Omental fat pad (tissue), 4 donors: ENCODE data around the gene MUS81. TPM values are rescaled to one million over a fixed set of nuclear protein-coding genes. Genes with fewer than 3 reads are reported as not detected.
"Not testable (repeated sequence)": the region's sequence is repeated elsewhere in the genome, so short reads cannot be mapped to it uniquely, and the experiment has no call there.

ENCODE experiments used
- ATAC-seq: fragments of 150-250 bp; one replicate; pipeline ENCODE4 v1.9.1; 2016; ENCODE audit warnings: mild to moderate bottlenecking, moderate library complexity; ENCODE audit not compliant: low FRiP score
- DNase-seq: peaks from one replicate; pipeline ENCODE4 v3.0.0-alpha.2; 2019; ENCODE audit warnings: low spot score
- total RNA-seq, 4 donors: library from RNA; depleted of rRNA; stranded (reverse); fragments of >200 nt; gene quantifications; one replicate each; pipeline ENCODE4 v1.1.0, GENCODE V29; 2016
- TF ChIP-seq, protein P1 (sequence below), 3 donors: fragments of 450-650 bp; IDR thresholded peaks; one replicate each; pipeline ENCODE4 v1.5.1; 2016 to 2017; ENCODE audit warnings: antibody characterized with exemption in 3 of 3, mild to moderate bottlenecking in 3 of 3, moderate library complexity in 2 of 3

Gene MUS81
- total RNA-seq, 4 donors from 2014 or later: 25.9 to 60.8 (median 28.8) TPM

DNA sequence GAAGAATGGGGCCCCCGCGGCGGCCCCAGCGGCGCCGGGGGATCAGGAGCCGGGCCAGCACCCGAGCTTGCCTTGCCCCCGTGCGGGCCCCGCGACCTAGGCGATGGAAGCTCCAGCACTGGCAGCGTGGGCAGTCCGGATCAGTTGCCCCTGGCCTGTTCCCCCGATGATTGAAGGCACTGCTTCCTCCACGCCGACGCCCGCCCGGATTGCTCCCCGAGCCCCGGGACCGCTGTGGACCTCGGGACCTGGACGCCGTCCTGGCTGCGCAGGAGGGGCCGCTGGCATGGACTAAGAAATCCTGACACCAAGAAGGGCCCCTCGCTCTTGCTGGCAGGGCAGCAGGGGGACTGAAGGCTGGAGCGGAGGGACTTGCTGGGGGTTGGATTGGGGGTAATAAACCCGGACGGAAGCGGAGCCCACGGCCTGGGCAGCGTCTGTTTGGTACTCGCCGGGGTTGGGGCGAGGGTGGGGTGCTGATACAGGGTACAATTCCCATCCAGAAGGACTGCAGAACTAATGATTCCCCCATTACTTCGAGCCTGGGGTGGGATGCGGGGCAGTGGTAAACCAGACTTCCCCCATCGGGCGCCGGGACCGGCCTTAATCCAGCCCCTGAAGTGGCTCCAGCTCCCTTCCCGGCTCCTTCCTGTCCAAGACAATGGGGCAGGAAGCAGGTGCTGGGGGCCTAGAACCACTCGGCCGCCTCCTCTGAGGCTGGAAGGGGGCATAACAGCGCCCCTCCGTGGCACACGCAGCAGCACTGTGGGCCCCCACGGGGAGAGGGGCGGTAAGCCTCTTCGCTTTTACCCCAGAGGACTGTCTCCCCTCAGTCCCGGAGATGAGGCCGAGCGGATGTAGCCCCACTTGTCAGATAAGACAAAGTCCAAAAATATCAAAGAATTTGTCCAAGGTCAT is 31.2 kb downstream of the MUS81 start:
- ATAC-seq (peak; percentile 0), DNase-seq (no peak)
- TF ChIP-seq, protein P1, sequence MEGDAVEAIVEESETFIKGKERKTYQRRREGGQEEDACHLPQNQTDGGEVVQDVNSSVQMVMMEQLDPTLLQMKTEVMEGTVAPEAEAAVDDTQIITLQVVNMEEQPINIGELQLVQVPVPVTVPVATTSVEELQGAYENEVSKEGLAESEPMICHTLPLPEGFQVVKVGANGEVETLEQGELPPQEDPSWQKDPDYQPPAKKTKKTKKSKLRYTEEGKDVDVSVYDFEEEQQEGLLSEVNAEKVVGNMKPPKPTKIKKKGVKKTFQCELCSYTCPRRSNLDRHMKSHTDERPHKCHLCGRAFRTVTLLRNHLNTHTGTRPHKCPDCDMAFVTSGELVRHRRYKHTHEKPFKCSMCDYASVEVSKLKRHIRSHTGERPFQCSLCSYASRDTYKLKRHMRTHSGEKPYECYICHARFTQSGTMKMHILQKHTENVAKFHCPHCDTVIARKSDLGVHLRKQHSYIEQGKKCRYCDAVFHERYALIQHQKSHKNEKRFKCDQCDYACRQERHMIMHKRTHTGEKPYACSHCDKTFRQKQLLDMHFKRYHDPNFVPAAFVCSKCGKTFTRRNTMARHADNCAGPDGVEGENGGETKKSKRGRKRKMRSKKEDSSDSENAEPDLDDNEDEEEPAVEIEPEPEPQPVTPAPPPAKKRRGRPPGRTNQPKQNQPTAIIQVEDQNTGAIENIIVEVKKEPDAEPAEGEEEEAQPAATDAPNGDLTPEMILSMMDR (IDR thresholded peaks at IDR 0.05): no peak

DNA sequence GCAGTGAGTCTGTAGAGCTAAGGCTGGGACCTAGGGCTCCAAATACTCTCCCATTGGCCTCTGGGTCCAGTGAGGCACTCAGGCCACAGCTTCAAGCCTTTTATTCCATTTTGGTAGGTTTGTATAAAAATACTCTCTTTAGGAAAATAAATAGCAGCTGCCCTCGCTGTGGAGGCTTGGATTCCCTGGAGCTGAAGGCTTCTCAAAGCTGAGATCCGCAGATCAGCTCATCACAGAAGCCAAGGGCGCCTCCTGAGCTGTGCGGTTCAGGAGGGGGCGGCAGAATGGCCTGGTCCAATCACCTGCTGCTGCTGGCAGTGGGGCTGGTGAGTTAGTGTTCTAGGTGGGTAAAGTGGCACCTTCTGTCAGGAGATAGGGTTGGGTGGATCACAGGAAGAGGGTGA is 31.9 kb downstream of the MUS81 start:
- not testable (repeated sequence) for DNase-seq, ATAC-seq

DNA sequence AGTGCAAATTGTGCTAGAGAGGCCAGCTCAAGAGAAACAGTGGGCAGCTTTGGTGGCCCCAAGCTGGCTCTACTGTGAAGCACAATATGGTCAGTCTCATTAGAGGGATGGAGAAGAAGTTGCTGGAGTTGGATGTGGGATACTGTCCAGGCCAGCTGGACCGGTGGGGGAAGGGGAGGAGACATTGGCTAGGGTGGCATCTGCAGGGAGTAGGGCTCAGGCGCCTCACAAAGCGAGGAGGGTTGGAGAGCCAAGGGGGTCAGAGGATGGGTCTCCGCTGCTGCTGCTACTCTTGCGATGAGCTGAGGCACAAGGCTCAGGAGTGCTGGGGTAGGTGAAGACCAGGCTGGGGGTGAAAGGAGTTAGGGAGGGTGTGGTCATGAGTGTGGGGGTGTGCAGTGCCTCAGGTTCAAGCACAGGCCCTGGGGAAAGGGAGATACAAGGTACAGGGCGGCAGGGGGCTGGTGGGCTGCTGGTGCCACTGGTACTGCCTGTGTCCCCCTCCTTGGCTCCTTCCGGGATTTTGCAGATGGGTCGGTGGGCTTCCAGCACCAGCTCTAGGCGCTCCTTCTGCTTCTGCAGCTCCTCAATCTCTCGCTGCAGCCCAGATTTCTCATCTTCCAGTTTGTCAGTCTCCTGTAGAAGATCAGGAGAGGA is 32.6 kb downstream of the MUS81 start:
- DNase-seq (no peak), ATAC-seq (no peak)
- TF ChIP-seq, protein P1 (IDR thresholded peaks at IDR 0.05): no peak

DNA sequence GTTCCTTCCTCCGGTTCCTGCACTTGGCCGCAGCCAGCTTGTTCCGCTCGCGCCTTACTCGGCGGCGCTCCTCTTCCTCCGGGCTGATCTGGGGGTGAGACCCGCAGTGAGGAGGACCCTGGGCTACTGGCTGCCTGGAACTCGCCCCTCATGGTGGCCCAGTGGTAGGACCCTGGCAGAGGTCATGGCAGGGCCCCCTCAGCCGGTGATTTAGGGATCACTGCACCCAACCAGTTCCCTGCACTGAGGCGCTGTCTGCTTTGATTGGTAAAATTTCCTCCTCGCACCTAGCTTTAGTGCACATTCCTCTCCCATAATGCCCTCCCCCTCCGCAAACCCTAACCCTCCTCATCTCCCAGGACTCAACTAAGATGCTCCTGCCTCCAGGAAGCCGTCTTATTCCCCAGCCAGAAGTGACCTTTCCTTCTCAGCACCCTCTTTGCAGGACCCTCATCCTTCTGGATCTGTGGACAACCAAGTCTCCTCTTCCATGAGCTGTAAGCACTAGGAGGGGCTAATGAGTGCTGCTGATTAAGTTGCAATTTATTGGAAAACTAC is 33.9 kb downstream of the MUS81 start:
- TF ChIP-seq, protein P1 (IDR thresholded peaks at IDR 0.05): no peak
- ATAC-seq: no peak
- no peak for DNase-seq

DNA sequence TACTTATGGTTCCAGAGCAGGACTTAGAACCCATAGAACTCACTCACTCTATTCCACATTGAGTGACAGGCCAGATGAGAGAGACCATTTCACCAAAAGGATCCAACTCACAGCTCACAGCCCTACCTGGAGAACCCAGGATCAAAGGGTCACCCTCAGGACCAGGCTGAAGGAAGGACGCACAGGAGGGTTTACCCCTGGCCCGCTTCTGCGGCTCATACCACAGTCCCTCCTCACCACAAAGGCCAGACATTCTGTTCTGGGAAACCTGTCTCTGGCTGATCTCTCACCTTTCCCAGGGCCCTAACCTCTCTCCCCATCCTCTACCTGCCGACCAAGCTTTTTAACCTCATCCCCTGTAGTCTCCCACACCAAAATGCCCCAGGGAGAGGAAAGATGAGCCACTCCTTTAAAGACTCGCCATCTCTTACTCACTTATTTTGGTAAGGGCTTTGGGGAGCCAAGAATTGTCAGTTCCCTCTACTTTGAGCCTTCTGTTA is 35.3 kb downstream of the MUS81 start:
- ATAC-seq (no peak), DNase-seq (no peak)
- TF ChIP-seq, protein P1 (IDR thresholded peaks at IDR 0.05): no peak

DNA sequence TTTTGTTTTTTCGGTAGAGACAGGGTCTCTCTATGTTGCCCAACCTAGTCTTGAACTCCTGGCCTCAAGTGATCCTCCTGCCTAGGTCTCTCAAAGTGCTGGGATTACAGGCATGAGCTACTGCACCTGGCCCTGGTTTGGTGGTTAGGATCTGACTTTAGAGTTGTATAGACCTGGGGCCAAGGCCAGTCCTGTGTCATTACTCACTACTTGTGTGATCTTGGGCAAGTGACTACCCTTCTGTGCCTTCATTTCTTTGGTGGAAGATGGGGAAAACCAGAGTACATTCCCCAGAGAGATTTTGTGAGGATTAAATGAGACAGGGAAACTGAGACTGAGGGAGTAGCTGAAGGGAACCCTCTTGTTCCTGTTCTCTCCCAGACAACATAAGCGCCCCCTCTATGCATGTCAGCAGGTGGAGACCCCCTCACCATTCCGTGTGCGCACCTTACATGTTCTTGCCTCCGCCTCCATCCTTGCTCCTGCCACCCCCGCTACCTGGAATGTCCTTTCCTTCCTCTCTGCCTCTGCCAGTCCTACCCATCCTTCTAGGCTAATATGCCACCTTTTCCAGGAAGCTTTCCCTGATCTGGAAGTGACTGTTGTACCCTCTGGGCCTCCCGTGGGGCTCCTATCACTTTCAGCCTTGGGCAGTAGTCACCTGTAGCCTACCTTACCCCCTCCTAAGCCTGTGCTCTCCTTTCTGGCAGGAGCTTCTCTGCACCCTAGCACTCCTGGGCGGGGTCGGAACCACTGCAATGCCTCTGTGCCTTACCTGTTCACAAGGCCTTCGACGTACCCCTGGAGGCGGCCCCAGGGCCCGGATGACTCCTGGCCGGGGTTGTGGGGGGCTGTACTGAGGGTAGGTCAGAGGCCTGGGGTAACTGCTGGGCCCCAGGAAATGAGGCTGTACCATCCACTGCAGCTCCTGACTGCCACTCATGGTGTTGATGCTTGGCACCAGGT is 36.1 kb downstream of the MUS81 start:
- TF ChIP-seq, protein P1 (IDR thresholded peaks at IDR 0.05): no peak
- DNase-seq (no peak), ATAC-seq (no peak)
